ENCODE measurements around the gene SLC6A1.

SLC6A1 gene

DNA sequence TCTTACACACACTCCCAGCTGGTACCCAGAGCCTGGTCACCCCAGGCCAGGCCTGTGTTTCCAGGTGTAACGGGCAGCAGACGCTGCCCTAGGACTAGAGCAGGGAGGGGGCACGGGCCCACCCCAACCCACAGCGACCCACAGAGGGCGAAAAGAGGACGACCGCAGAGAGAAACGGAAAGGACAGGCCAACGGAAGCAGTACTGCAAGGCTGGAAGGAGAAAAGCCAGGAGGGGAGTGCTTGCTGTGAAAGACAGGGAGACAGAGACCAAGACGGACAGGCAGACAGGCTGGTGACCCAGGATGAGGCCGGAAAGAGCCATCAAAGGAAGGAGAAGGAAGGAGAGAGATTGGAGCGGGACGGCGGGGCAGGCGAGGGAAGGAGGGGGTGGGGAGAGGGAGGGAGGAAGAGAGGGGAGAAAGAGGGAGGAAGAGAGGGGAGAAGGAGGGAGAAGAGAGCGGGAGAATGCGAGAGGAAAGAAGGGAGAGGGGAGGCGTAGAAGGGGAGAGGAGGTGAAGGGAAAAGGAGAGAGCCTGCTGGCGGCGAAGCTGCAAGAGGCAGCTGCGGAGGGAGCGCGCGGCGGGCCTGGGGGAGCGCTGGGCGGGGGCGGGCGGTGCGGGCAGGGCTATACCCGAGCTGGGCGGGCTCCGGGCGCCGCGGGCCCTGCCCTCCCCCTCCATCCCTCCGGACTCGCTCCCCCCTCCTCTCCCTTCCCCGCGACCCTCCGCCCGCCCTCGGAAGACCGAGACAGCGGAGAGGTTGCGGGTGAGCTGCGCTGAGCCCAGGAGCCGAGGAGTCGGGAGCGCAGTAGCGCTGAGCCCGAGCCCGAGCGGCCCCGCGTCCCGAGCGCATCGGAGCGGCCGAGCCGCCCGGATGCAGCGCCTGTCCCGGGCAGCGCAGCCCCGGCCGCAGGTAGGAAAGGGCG is at the start of gene SLC6A1:
Gene SLC6A1 (plus strand): TSS at position 732 of the 926 bp plus-strand sequence. CDS start 24,464 bp downstream, outside the sequence.
- no peaks in the 10 kb centered on the region for H3K79me2 ChIP-seq (ENCODE audit: low read length)
- no peaks in the 10 kb centered on the region for H3F3A ChIP-seq (ENCODE audit: insufficient read depth, low read length)
- H3K27me3 ChIP-seq (replicated peaks; ENCODE audit: insufficient read depth, low read length) = peaks cover 34% of the 10 kb centered on the region
- no peak for DNase-seq
- H3K9me2 ChIP-seq (replicated peaks; ENCODE audit: insufficient read depth, low read length) = no peaks in the 10 kb centered on the region
- H3K36me3 ChIP-seq (replicated peaks; ENCODE audit: insufficient read depth, low read length) = no peaks in the 10 kb centered on the region
- no peaks in the 10 kb centered on the region for H3K4me1 ChIP-seq (ENCODE audit: low read length)
- H3K4me2 ChIP-seq (ENCODE audit: low read depth, low read length) = no peak within 1 kb of the TSS
- no peak within 1 kb of the TSS for H2AFZ ChIP-seq (ENCODE audit: low read length)
- no peak within 1 kb of the TSS for H3K27ac ChIP-seq (ENCODE audit: low read length)
- TF ChIP-seq, protein P1, sequence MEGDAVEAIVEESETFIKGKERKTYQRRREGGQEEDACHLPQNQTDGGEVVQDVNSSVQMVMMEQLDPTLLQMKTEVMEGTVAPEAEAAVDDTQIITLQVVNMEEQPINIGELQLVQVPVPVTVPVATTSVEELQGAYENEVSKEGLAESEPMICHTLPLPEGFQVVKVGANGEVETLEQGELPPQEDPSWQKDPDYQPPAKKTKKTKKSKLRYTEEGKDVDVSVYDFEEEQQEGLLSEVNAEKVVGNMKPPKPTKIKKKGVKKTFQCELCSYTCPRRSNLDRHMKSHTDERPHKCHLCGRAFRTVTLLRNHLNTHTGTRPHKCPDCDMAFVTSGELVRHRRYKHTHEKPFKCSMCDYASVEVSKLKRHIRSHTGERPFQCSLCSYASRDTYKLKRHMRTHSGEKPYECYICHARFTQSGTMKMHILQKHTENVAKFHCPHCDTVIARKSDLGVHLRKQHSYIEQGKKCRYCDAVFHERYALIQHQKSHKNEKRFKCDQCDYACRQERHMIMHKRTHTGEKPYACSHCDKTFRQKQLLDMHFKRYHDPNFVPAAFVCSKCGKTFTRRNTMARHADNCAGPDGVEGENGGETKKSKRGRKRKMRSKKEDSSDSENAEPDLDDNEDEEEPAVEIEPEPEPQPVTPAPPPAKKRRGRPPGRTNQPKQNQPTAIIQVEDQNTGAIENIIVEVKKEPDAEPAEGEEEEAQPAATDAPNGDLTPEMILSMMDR (IDR thresholded peaks at IDR 0.05; ENCODE audit: low read length) = no peak
- TF ChIP-seq EZH2phosphoT487 (IDR thresholded peaks at IDR 0.05; ENCODE audit: low read length) (no peak), EZH2 (optimal IDR thresholded peaks at IDR 0.05; ENCODE audit: low read depth, low read length) (no peak)
- H3K4me3 ChIP-seq (ENCODE audit: low read length) = no peak within 1 kb of the TSS
- no peaks in the 10 kb centered on the region for H4K20me1 ChIP-seq (ENCODE audit: insufficient read depth, low read length)
- H3K9me3 ChIP-seq (replicated peaks; ENCODE audit: insufficient read depth, low read length) = no peaks in the 10 kb centered on the region
- no peak within 1 kb of the TSS for H3K9ac ChIP-seq (ENCODE audit: low read length)

DNA sequence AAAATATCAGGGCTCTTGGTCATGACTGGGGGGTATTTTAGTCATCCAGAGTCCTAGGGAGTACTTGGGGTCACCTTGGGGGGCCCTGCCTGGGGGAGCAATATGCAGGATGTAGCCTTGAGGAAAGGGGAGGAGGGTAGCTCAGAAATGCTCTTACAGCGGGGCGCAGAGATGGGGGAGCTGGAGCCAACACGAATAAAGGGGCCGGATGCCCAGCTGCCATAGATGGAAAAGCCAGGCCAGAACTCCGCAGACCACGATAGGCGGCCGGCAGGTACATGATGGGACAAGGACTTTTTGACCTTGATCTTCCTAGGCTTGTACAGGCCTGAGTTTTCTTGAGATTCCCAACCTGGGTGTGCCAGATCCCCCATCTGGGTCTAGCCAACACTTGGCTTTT is 47.7 kb upstream of the SLC6A1 start:
- Histone ChIP-seq H4K20me1 (ENCODE audit: insufficient read depth, low read length) (no peaks in the 10 kb centered on the region), H3K4me1 (ENCODE audit: low read length) (no peaks in the 10 kb centered on the region), H3K9me3 (replicated peaks; ENCODE audit: insufficient read depth, low read length) (no peaks in the 10 kb centered on the region), H3K27me3 (replicated peaks; ENCODE audit: insufficient read depth, low read length) (peaks cover 49% of the 10 kb centered on the region), H3F3A (ENCODE audit: insufficient read depth, low read length) (no peaks in the 10 kb centered on the region), H3K4me3 (ENCODE audit: low read length) (no peak overlapping the region), H3K9ac (ENCODE audit: low read length) (no peak overlapping the region), H3K4me2 (ENCODE audit: low read depth, low read length) (no peak overlapping the region), H3K79me2 (ENCODE audit: low read length) (no peaks in the 10 kb centered on the region), H2AFZ (ENCODE audit: low read length) (no peak overlapping the region), H3K27ac (ENCODE audit: low read length) (no peak overlapping the region), H3K9me2 (replicated peaks; ENCODE audit: insufficient read depth, low read length) (no peaks in the 10 kb centered on the region), H3K36me3 (replicated peaks; ENCODE audit: insufficient read depth, low read length) (no peaks in the 10 kb centered on the region)
- no peak for DNase-seq
- TF ChIP-seq, protein P1 (IDR thresholded peaks at IDR 0.05; ENCODE audit: low read length) = no peak
- TF ChIP-seq EZH2phosphoT487 (IDR thresholded peaks at IDR 0.05; ENCODE audit: low read length) (no peak), EZH2 (optimal IDR thresholded peaks at IDR 0.05; ENCODE audit: low read depth, low read length) (no peak)

DNA sequence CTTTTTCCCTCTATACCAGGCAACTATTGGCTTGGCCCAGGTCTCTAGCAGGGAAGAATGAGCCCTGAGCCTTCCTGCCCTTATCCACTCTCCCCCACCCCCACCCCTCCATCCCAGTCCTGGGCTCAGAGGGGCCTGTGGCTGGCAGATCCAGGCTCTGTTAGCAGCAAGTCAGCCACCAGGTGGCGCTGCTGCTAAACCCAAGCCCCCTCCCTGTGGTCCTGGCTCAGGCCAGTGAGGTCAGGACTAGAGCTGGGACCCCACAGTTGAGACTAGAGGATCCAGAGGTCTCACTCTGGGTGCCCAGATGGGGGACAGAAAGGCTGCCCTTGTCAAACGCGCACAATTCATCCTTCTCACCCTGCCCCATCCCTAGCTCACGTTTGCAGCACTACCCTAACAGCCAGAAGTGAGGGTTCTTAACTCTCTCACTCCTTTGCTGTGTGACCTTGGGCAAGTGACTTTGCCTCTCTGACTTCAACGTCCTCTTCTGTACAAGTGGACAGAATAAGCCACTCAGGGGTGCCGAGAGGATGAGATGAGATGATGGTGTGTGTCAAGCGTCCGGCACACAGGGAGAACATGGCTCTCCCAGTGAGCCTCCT is 46.8 kb upstream of the SLC6A1 start:
- TF ChIP-seq EZH2 (optimal IDR thresholded peaks at IDR 0.05; ENCODE audit: low read depth, low read length) = no peak
- TF ChIP-seq, protein P1 (IDR thresholded peaks at IDR 0.05; ENCODE audit: low read length) = peak; percentile 87
- Histone ChIP-seq H3K27me3 (replicated peaks; ENCODE audit: insufficient read depth, low read length) (peaks cover 51% of the 10 kb centered on the region), H3K79me2 (ENCODE audit: low read length) (no peaks in the 10 kb centered on the region), H3F3A (ENCODE audit: insufficient read depth, low read length) (no peaks in the 10 kb centered on the region), H3K36me3 (replicated peaks; ENCODE audit: insufficient read depth, low read length) (no peaks in the 10 kb centered on the region), H2AFZ (ENCODE audit: low read length) (no peak overlapping the region), H3K9me2 (replicated peaks; ENCODE audit: insufficient read depth, low read length) (no peaks in the 10 kb centered on the region), H3K4me1 (ENCODE audit: low read length) (no peaks in the 10 kb centered on the region), H4K20me1 (ENCODE audit: insufficient read depth, low read length) (no peaks in the 10 kb centered on the region), H3K9me3 (replicated peaks; ENCODE audit: insufficient read depth, low read length) (no peaks in the 10 kb centered on the region), H3K4me3 (ENCODE audit: low read length) (no peak overlapping the region), H3K27ac (ENCODE audit: low read length) (no peak overlapping the region), H3K4me2 (ENCODE audit: low read depth, low read length) (no peak overlapping the region), H3K9ac (ENCODE audit: low read length) (no peak overlapping the region)
- DNase-seq = peak; percentile 32
